HepG2 (cell line): ENCODE data around the gene RIPK3. TPM values are rescaled to one million over a fixed set of nuclear protein-coding genes. Genes with fewer than 3 reads are reported as not detected.

ENCODE experiments used
- ISX ChIP-seq: sonication (generic); formaldehyde crosslinking; conservative IDR thresholded peaks from 2 replicates; pipeline ENCODE4 v1.5.0; 2020; ENCODE audit warnings: missing genetic modification reagents
- KMT2B ChIP-seq: IDR thresholded peaks from 2 replicates; pipeline ENCODE4 v1.6.1; 2016; ENCODE audit warnings: missing genetic modification reagents, missing compliant biosample characterization
- MBNL3 ChIP-seq: fragments of 250-450 bp; sonication (Bioruptor Pico); conservative IDR thresholded peaks from 2 replicates; pipeline ENCODE4 v1.8.0; 2022; ENCODE audit warnings: mild to moderate bottlenecking, inconsistent platforms
- NFKB2 ChIP-seq: sonication (generic); formaldehyde crosslinking; IDR thresholded peaks from 2 replicates; pipeline ENCODE4 v1.4.0; 2020; ENCODE audit warnings: missing genetic modification reagents, borderline replicate concordance
- PRDM15 ChIP-seq: sonication (generic); formaldehyde crosslinking; IDR thresholded peaks from 2 replicates; pipeline ENCODE4 v1.4.0; 2020; ENCODE audit warnings: missing genetic modification reagents
- TERF1 ChIP-seq: sonication (generic); formaldehyde crosslinking; IDR thresholded peaks from 2 replicates; pipeline ENCODE4 v1.8.0; 2022; ENCODE audit warnings: mild to moderate bottlenecking, missing genetic modification reagents, moderate library complexity
- XBP1 ChIP-seq: sonication (generic); formaldehyde crosslinking; IDR thresholded peaks from 2 replicates; pipeline ENCODE4 v1.5.0; 2020; ENCODE audit warnings: missing genetic modification reagents
- ZFP37 ChIP-seq: sonication (generic); formaldehyde crosslinking; IDR thresholded peaks from 2 replicates; pipeline ENCODE4 v1.4.0; 2020; ENCODE audit warnings: missing genetic modification reagents, borderline replicate concordance
- ZNF501 ChIP-seq: sonication (generic); formaldehyde crosslinking; IDR thresholded peaks from 2 replicates; pipeline ENCODE4 v1.5.1; 2020; ENCODE audit warnings: mild to moderate bottlenecking, moderate library complexity, missing genetic modification reagents
- ZNF792 ChIP-seq: IDR thresholded peaks from 2 replicates; pipeline ENCODE4 v1.6.1; 2016
- polyA plus RNA-seq, 8 experiments: library from polyadenylated mRNA; depleted of rRNA in 3 of 8; stranded (reverse) in 7 of 8; unstranded in 1 of 8; fragments of >200 nt; fragmentation: Illumina TruSeq in 4 of 8; extraction: Trizol in 4 of 8; gene quantifications; 2 replicates each; pipeline versions ENCODE4 v1.2.1 to v1.2.3, GENCODE V29; 2011 to 2016; ENCODE audit warnings: low read depth in 4 of 8, missing spikeins in 1 of 8, mixed read lengths in 1 of 8; ENCODE audit not compliant: insufficient read depth in 1 of 8
- total RNA-seq, 5 experiments: library from RNA; depleted of rRNA; stranded (reverse); fragments of >200 nt; fragmentation: Illumina TruSeq; extraction: Trizol; gene quantifications; 2 replicates each; pipeline ENCODE4 v1.2.3, GENCODE V29; 2016; ENCODE audit warnings: low read depth in 1 of 5
- TF ChIP-seq, protein P1 (sequence below): IDR thresholded peaks from 2 replicates; pipeline ENCODE4 v1.6.1; 2016; ENCODE audit warnings: low read depth
- TF ChIP-seq, protein P2 (sequence below): sonication (generic); formaldehyde crosslinking; IDR thresholded peaks from 2 replicates; pipeline ENCODE4 v1.9.0; 2021; ENCODE audit warnings: missing genetic modification reagents, borderline replicate concordance

RIPK3 gene
- total and polyA plus RNA-seq, 2 of the 13 experiments (the other 11 are each of a cell fraction or from before 2014, with no cell fraction given) = not detected

DNA sequence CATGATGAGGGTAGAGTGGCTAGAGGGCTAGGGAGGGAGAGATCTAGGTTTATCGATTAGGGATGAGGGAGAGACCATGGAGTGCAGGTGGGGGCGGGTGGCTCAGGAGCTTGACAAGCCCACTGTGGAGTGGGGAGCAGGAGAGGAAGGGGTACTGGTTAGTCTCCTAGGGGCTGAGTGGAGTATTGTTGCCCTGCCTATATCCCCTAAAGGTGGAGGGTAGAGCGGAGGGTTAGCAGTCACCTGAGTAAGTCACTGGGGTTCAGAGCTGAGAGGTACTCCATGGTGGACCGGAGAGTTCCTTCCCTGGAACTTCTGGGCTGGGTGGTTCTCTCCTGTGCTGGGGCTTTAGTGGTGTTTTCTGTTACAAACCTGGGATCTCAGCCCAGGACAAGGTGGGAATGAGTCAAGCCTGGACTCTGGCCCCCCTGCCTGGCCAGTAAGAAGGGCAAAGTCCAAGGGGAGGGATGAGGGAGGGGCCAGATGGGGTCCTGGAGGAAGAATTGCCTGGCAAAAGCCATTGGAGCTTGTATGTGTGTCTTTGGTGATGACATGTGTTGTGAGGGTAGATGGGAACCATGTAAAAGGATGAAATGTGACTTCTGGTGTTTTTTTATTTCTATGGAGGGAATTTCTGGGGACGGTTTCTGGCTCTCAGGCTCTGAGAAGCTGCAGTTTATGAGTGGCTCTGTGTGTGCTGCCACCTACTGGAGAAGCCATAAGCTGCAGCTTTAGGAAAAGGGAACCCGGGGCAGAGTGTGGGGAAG is 32.0 kb downstream of the RIPK3 start, which contains the start of gene CIDEB (continued):
- TF ChIP-seq, protein P1, sequence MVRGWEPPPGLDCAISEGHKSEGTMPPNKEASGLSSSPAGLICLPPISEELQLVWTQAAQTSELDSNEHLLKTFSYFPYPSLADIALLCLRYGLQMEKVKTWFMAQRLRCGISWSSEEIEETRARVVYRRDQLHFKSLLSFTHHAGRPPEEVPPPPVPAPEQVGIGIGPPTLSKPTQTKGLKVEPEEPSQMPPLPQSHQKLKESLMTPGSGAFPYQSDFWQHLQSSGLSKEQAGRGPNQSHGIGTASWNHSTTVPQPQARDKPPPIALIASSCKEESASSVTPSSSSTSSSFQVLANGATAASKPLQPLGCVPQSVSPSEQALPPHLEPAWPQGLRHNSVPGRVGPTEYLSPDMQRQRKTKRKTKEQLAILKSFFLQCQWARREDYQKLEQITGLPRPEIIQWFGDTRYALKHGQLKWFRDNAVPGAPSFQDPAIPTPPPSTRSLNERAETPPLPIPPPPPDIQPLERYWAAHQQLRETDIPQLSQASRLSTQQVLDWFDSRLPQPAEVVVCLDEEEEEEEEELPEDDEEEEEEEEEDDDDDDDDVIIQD = peak; percentile 97
- TF ChIP-seq PRDM15 (CRISPR knock-in tag) (no peak), ZNF501 (CRISPR knock-in tag) (peak; percentile 96), MBNL3 (CRISPR knock-in tag) (no peak), TERF1 (CRISPR knock-in tag) (no peak), NFKB2 (CRISPR knock-in tag) (peak; percentile 37; the same call in 1 of the 2 replicates), ISX (CRISPR knock-in tag) (no peak), KMT2B (CRISPR knock-in tag) (peak; percentile 79), ZFP37 (CRISPR knock-in tag) (peak; percentile 54; the same call in 1 of the 2 replicates), XBP1 (no peak), ZNF792 (CRISPR knock-in tag) (peak; percentile 93)
- TF ChIP-seq, protein P2, sequence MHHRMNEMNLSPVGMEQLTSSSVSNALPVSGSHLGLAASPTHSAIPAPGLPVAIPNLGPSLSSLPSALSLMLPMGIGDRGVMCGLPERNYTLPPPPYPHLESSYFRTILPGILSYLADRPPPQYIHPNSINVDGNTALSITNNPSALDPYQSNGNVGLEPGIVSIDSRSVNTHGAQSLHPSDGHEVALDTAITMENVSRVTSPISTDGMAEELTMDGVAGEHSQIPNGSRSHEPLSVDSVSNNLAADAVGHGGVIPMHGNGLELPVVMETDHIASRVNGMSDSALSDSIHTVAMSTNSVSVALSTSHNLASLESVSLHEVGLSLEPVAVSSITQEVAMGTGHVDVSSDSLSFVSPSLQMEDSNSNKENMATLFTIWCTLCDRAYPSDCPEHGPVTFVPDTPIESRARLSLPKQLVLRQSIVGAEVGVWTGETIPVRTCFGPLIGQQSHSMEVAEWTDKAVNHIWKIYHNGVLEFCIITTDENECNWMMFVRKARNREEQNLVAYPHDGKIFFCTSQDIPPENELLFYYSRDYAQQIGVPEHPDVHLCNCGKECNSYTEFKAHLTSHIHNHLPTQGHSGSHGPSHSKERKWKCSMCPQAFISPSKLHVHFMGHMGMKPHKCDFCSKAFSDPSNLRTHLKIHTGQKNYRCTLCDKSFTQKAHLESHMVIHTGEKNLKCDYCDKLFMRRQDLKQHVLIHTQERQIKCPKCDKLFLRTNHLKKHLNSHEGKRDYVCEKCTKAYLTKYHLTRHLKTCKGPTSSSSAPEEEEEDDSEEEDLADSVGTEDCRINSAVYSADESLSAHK = no peak
